Testis (tissue), 2 donors: ENCODE results near the gene COMMD4.
"Not testable (repeated sequence)": the region's sequence is repeated elsewhere in the genome, so short reads cannot be mapped to it uniquely, and the experiment has no call there.

Experiments used
- CTCF ChIP-seq, 3 experiments: fragments of 450-650 bp in 2 of 3; fragments of 200-600 bp in 1 of 3; sonication (generic) in 1 of 3; IDR thresholded peaks; one replicate each; pipeline ENCODE4 v1.5.1; 2016 to 2019; ENCODE audit warnings: antibody characterized with exemption in 3 of 3, mild to moderate bottlenecking in 2 of 3, moderate library complexity in 1 of 3
- POLR2A ChIP-seq: fragments of 450-650 bp; IDR thresholded peaks from one replicate; pipeline ENCODE4 v1.6.1; 2017; ENCODE audit warnings: antibody characterized with exemption, mild to moderate bottlenecking, moderate library complexity

DNA sequence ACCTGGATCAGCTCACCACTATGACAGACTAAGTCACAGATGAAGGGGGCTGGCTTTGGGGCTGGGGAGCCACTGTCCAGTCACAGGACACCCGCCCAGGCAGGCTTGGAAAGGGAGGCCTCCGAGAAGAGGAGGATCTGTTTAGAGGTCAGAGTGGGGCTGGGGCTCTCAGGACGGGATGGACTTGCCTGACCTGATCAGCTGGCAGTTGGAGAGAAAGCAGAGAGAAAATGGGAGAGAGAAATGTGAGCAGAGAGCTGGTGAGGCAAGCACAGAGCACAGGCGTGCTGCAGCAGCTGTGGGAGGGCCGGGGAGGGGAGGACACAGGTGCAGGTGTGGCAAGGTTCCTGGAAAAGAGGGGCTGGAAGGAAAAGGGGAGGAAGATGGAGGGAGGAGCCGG lies 35.8 kb upstream of the COMMD4 start:
- not testable (repeated sequence) for TF ChIP-seq POLR2A; CTCF (IDR thresholded peaks at IDR 0.05)
